Astrocyte of the spinal cord (primary cell): Measurements from ENCODE around the gene TRMT11.
A peak's percentile ranks its signal among the peaks of the same experiment; 100 is the strongest.

ENCODE experiments used
- DNase-seq: peaks from one replicate; pipeline ENCODE4 v3.0.0; 2011; ENCODE audit warnings: low read depth, low spot score
- H3K4me3 ChIP-seq: 2 replicates; pipeline ENCODE4 v1.5.1; 2011; ENCODE audit warnings: low read depth, mild to moderate bottlenecking, low read length, moderate library complexity
- CTCF ChIP-seq: IDR thresholded peaks from 2 replicates; pipeline ENCODE4 v1.5.1; 2012; ENCODE audit warnings: low read depth, mild to moderate bottlenecking, low read length, inconsistent platforms
- in situ Hi-C: cut with HindIII; loops from 2 replicates; pipeline ENCODE4 v1.10.0; 2017; ENCODE audit warnings: low sequenced_read_pairs

Gene TRMT11

GRCh38 chr6:126035764-126036163 is 49.4 kb downstream of the TRMT11 start:
- no peak overlapping the region for H3K4me3 ChIP-seq
- no peak for TF ChIP-seq CTCF
- no peak for DNase-seq
- in situ Hi-C loops: no loop called here

GRCh38 chr6:126038234-126038633 is 51.9 kb downstream of the TRMT11 start:
- in situ Hi-C loops: no loop called here
- no peak for DNase-seq
- no peak overlapping the region for H3K4me3 ChIP-seq
- no peak for TF ChIP-seq CTCF

- in situ Hi-C loops: no loop called here
- no peak for TF ChIP-seq CTCF
- peak; percentile 80 for DNase-seq
- H3K4me3 ChIP-seq: no peak overlapping the region
Measured at GRCh38 chr6:126039284-126039683, 52.9 kb downstream of the TRMT11 start.

GRCh38 chr6:126040394-126040793 is 54.1 kb downstream of the TRMT11 start:
- no peak for TF ChIP-seq CTCF
- in situ Hi-C loops: no loop called here

GRCh38 chr6:126040826-126041225 is 54.5 kb downstream of the TRMT11 start:
- no peak for TF ChIP-seq CTCF
- no peak overlapping the region for H3K4me3 ChIP-seq
- peak; percentile 81 for DNase-seq
- in situ Hi-C loops: no loop called here

More at GRCh38 chr6:126040394-126040793, 54.1 kb downstream of the TRMT11 start:
- DNase-seq: no peak
- no peak overlapping the region for H3K4me3 ChIP-seq

- no peak overlapping the region for H3K4me3 ChIP-seq
- in situ Hi-C loops: no loop called here
- no peak for TF ChIP-seq CTCF
- peak; percentile 21 for DNase-seq
Measured at GRCh38 chr6:126041516-126041915, 55.2 kb downstream of the TRMT11 start.

GRCh38 chr6:126042001-126042419 is 55.7 kb downstream of the TRMT11 start:
- TF ChIP-seq CTCF: no peak
- peak; percentile 32 for DNase-seq
- no peak overlapping the region for H3K4me3 ChIP-seq
- in situ Hi-C loops: no loop called here
